Stimulated activated CD4-positive, alpha-beta T cell treated with anti-CD3 and anti-CD28 coated beads, Interleukin-12 subunit alpha, Interleukin-12 subunit beta, amount 100 ng/mL, for 24 hours (primary cell): ENCODE data around the gene PLPP7.
"Not testable (repeated sequence)": the region's sequence is repeated elsewhere in the genome, so short reads cannot be mapped to it uniquely, and the experiment has no call there.

Source experiments
- DNase-seq, 2 experiments: peaks; one replicate each; pipeline ENCODE4 v3.0.0-alpha.2; 2020; ENCODE audit warnings: low read depth in 2 of 2

Gene PLPP7

GRCh38 chr9:131330814-131331600, 41.5 kb downstream of the PLPP7 start:
- no peak for DNase-seq

- DNase-seq = not testable (repeated sequence)
Measured at GRCh38 chr9:131331996-131332395, 42.5 kb downstream of the PLPP7 start.

- DNase-seq = no peak
Measured at GRCh38 chr9:131333771-131334628, 44.5 kb downstream of the PLPP7 start.

GRCh38 chr9:131334629-131335367, 45.3 kb downstream of the PLPP7 start:
- DNase-seq = no peak

- DNase-seq = no peak
Measured at GRCh38 chr9:131335368-131335755, 45.8 kb downstream of the PLPP7 start.

- no peak for DNase-seq
Measured at GRCh38 chr9:131337131-131337848, 47.8 kb downstream of the PLPP7 start.

- DNase-seq = not testable (repeated sequence)
Measured at GRCh38 chr9:131339212-131339611, 49.7 kb downstream of the PLPP7 start.

- DNase-seq = not testable (repeated sequence)
Measured at GRCh38 chr9:131344931-131345535, 55.5 kb downstream of the PLPP7 start.

- DNase-seq = no peak
Measured at GRCh38 chr9:131346559-131346958, 57.0 kb downstream of the PLPP7 start.

GRCh38 chr9:131347376-131348020, 58.0 kb downstream of the PLPP7 start:
- DNase-seq = no peak

- DNase-seq = no peak
Measured at GRCh38 chr9:131348631-131349521, 59.4 kb downstream of the PLPP7 start.

GRCh38 chr9:131349522-131349880, 60.0 kb downstream of the PLPP7 start:
- DNase-seq = no peak

GRCh38 chr9:131349881-131350563, 60.5 kb downstream of the PLPP7 start:
- DNase-seq = peak; percentile 75 to 90

GRCh38 chr9:131356479-131356878, 67.0 kb downstream of the PLPP7 start:
- not testable (repeated sequence) for DNase-seq

- no peak for DNase-seq
Measured at GRCh38 chr9:131358556-131358955, 69.0 kb downstream of the PLPP7 start.
